Measurements from ENCODE around the gene DNAH17.

Gene DNAH17

GRCh38 chr17:78421084-78421533 is 156.1 kb downstream of the DNAH17 start:
- Histone ChIP-seq H3K4me1 (ENCODE audit: control insufficient read depth, insufficient read depth, low read length) (no peaks in the 10 kb centered on the region), H3K4me3 (ENCODE audit: low read depth, low read length) (no peak overlapping the region), H3K27ac (ENCODE audit: extremely low read depth, low read depth, low read length) (no peak overlapping the region), H3K36me3 (ENCODE audit: control insufficient read depth in 2 of 2, insufficient read depth in 1 of 2, low read length in 2 of 2) (peaks cover 15 to 88% of the 10 kb centered on the region in 2 experiments; a peak in 2 of 3 replicates), H3K9me3 (ENCODE audit: control insufficient read depth, insufficient read depth, low read depth, low read length) (no peaks in the 10 kb centered on the region)
- POLR2A ChIA-PET, result interaction anchor here (1.4 kb wide), 1 partner anchor 170 kb away, joined by 5 read pairs; no protein-coding TSS in a partner anchor
- TF ChIP-seq KLF7 (tag by site-specific recombination; IDR thresholded peaks at IDR 0.05; ENCODE audit: borderline replicate concordance) (no peak), ZNF146 (tag by site-specific recombination; IDR thresholded peaks at IDR 0.05) (no peak), ZNF518A (tag by site-specific recombination; conservative IDR thresholded peaks at IDR 0.05; ENCODE audit: low read depth) (no peak), ZNF513 (tag by site-specific recombination; IDR thresholded peaks at IDR 0.05) (no peak), ZNF19 (tag by site-specific recombination; IDR thresholded peaks at IDR 0.05; ENCODE audit: low read depth) (no peak), KLF8 (tag by site-specific recombination; IDR thresholded peaks at IDR 0.05) (no peak), OSR2 (tag by site-specific recombination; IDR thresholded peaks at IDR 0.05) (0 out of 2 replicates have a peak, but pooled peaks have one; percentile 8)
- CTCF ChIA-PET, result interaction anchor here (0.5 to 11.5 kb wide), 33 partner anchors 10 to 406 kb away, joined by 3 to 137 read pairs (median 5); partner anchors contain the start of genes PGS1 and SOCS3

- ChIA-PET CTCF (interaction anchor here (0.6 to 11.5 kb wide), 11 partner anchors 9 to 586 kb away, joined by 3 to 137 read pairs (median 13); partner anchors contain the start of genes PGS1 and SOCS3), POLR2A (interaction anchor here (1.1 kb wide), 1 partner anchor 59 kb away, joined by 3 read pairs; no protein-coding TSS in a partner anchor)
- Histone ChIP-seq H3K9me3 (ENCODE audit: control insufficient read depth, insufficient read depth, low read depth, low read length) (no peaks in the 10 kb centered on the region), H3K27ac (ENCODE audit: extremely low read depth, low read depth, low read length) (no peak overlapping the region), H3K4me1 (ENCODE audit: control insufficient read depth, insufficient read depth, low read length) (no peaks in the 10 kb centered on the region), H3K4me3 (ENCODE audit: low read depth, low read length) (no peak overlapping the region), H3K36me3 (ENCODE audit: control insufficient read depth in 2 of 2, insufficient read depth in 1 of 2, low read length in 2 of 2) (peaks cover 15 to 85% of the 10 kb centered on the region in 2 experiments; a peak in 2 of 3 replicates)
- no peak for TF ChIP-seq ZSCAN30 (tag by site-specific recombination; IDR thresholded peaks at IDR 0.05)
- TF ChIP-seq ZFHX2 (tag by site-specific recombination; conservative IDR thresholded peaks at IDR 0.05), result 0 out of 2 replicates have a peak, but pooled peaks have one; percentile 18
- TF ChIP-seq ZNF600 (tag by site-specific recombination; IDR thresholded peaks at IDR 0.05), result 0 out of 2 replicates have a peak, but pooled peaks have one; percentile 10
- no peak for TF ChIP-seq ZNF2 (tag by site-specific recombination; IDR thresholded peaks at IDR 0.05)
- TF ChIP-seq GLIS2 (tag by site-specific recombination; IDR thresholded peaks at IDR 0.05), result peak; percentile 23; the same call in 1 of the 2 replicates
- no peak for TF ChIP-seq ZNF658 (tag by site-specific recombination; IDR thresholded peaks at IDR 0.05)
- no peak for TF ChIP-seq ZNF529 (tag by site-specific recombination; IDR thresholded peaks at IDR 0.05; ENCODE audit: insufficient replicate concordance)
Measured at GRCh38 chr17:78419970-78420815, 157.0 kb downstream of the DNAH17 start.

Data from HEK293 (cell line).